Measurements from ENCODE around the gene RNF19B.
"Not testable (repeated sequence)": the region's sequence is repeated elsewhere in the genome, so short reads cannot be mapped to it uniquely, and the experiment has no call there.

The RNF19B gene

GRCh38 chr1:32991819-32992488, 27.3 kb upstream of the RNF19B start:
- DNase-seq = no peak

GRCh38 chr1:32991386-32991785, 26.8 kb upstream of the RNF19B start:
- DNase-seq = no peak

DNA sequence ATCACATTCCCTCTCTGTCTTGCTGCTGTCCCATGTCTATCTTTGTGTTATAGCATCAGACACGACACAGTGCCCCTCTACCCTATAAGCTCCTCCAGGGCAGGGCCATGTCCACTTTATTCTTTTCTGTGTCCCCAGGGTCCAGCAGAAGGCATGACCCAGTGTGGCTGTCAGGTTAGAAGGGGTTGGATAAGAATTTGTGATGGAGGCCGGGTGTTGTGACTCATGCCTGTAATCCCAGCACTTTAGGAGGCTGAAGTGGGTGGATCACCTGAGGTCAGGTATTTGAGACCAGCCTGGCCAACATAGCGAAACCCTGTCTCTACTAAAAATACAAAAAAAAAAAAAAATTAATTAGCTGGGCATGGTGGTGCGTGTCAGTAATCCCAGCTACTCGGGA, 26.3 kb upstream of the RNF19B start:
- no peak for DNase-seq

- DNase-seq = peak; percentile 92
Measured at GRCh38 chr1:32989160-32990050, 24.8 kb upstream of the RNF19B start.

GRCh38 chr1:32988665-32989064, 24.1 kb upstream of the RNF19B start:
- DNase-seq = peak; percentile 55

GRCh38 chr1:32985226-32985625, 20.6 kb upstream of the RNF19B start:
- no peak for DNase-seq

DNA sequence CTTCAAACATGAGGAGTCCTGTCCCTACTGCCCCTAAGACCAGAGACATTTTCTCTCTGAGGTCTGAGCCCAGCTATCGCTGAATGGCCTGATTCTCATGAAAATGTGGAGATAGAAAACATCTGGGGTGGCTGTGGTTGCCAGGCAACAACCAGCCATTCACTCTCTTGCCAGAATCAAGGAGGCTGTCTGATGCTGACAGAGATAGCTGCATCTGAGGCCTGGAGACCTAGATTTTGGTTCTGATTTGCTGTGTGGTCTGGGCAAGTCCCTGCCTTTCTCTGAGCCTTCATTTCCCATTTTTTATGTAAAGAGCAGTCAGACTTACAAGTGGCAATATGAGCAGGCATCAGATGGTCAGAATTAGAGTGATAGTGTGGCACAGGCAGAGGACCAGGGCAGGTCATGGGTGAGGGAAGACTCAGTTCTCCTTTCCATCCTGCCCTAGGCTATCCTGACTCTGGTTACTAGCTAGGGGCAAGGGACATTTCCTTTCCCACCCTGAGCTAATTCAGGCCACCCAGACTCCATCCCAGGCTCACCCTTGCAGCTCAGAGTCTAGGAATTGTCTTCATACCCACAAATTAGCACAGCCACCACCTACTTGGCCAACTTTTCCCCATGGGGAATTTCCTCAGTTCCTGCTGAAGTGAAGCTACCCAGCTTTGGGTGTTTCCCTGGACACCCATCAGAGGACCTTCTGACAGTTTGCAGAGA, 20.0 kb upstream of the RNF19B start:
- peak; percentile 60 for DNase-seq

DNA sequence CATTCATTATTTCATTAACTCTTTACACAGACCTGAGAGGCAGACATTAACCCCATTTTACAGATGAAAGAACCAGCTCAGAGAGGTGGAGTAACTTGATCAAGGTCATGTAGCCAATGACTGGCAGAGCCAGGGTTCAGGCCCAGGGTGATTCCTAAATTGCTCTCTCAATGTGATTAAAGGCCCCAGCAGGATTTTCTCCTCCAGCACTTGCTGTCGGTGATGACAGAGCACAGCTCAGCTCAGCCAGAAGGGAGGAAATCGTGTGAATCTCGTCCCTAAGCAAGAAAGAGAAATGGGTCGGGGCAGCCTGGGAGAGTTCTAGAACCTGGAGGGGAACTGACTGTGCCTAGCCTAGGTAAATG, 19.5 kb upstream of the RNF19B start:
- no peak for DNase-seq

GRCh38 chr1:32983020-32983419, 18.4 kb upstream of the RNF19B start:
- DNase-seq = no peak

DNA sequence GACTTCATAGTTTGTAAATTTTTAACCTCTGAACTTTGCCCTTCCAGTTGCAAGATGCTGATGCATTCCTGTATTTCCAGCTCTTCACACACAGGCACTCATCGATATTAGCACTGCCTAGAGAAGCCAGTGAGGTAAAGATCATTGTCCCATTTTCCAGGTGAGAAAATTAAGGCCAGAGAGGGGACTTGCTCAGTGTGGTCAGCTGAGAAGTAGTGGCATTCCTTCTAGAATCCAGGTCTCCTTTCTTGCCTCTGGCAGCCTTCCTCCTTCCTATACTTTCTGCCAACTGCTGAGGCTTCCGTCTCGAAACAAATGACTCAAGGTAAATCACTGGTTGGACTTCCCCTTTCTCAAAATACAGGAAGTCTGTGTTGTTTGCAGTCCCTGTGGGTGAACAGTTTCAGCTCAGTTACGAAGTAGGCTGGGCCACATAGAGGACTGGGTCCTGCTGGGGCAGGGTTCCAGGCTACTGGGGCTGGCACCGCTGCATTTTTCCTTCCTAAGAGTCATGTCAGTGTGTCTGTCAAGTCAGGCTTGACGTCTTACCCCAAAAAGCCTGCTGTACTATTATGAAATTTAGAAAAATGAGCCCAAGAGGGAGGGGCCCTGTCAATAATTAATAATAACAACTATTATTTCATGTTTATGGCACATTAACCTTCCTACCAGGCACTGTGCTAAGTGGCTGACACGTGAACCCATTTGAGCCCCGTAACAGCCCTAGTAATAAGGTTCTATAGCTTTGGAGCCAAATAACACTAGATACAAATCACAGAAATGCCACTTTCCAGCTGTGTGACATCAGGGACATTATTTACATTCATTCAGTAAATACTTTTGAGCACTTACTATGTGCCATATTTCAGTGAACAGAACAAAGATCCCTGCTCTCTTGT, 16.6 kb upstream of the RNF19B start:
- peak; percentile 68 for DNase-seq

GRCh38 chr1:32980080-32980479, 15.5 kb upstream of the RNF19B start:
- DNase-seq = no peak

GRCh38 chr1:32978854-32979253, 14.2 kb upstream of the RNF19B start:
- no peak for DNase-seq

GRCh38 chr1:32977546-32978087, 13.0 kb upstream of the RNF19B start:
- no peak for DNase-seq

DNA sequence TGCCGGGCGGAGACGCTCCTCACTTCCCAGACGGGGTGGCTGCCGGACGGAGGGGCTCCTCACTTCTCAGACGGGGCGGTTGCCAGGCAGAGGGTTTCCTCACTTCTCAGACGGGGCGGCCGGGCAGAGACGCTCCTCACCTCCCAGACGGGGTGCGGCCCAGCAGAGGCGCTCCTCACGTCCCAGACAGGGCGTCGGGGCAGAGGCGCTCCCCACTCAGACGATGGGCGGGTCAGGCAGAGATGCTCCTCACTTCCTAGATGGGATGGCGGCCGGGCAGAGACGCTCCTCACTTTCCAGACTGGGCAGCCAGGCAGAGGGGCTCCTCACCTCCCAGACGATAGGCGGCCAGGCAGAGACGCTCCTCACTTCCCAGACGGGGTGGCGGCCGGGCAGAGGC, 10.4 kb upstream of the RNF19B start:
- not testable (repeated sequence) for DNase-seq

DNA sequence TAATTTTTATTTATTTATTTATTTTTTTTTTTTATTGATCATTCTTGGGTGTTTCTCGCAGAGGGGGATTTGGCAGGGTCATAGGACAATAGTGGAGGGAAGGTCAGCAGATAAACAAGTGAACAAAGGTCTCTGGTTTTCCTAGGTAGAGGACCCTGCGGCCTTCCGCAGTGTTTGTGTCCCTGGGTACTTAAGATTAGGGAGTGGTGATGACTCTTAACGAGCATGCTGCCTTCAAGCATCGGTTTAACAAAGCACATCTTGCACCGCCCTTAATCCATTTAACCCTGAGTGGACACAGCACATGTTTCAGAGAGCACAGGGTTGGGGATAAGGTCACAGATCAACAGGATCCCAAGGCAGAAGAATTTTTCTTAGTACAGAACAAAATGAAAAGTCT, 8.8 kb upstream of the RNF19B start:
- DNase-seq = not testable (repeated sequence)

- peak; percentile 51 for DNase-seq
Measured at GRCh38 chr1:32972814-32973428, 8.3 kb upstream of the RNF19B start.

GRCh38 chr1:32971576-32971975, 7.0 kb upstream of the RNF19B start:
- DNase-seq = no peak

DNA sequence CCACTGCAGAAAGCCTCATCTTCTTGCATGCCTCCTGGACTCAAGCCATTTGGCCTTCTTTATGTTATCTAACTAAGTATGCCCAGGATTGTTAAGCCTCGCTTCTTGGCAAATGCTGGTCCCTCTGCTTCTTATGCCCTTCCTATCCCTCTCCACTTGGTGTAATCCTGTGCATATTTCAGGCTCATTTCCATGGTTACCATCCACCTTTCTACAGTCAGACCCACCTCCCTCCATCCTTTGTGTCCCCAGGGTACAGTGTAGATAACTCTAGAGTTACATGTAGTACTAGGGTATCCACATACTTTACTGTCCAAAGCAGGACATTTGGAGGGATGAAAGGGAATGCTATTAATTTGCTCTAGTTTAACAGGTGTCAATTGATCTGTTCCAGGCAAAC, 6.5 kb upstream of the RNF19B start:
- no peak for DNase-seq

GRCh38 chr1:32969566-32969965, 5.0 kb upstream of the RNF19B start:
- DNase-seq = no peak

GRCh38 chr1:32967888-32968568, 3.4 kb upstream of the RNF19B start:
- no peak for DNase-seq

DNA sequence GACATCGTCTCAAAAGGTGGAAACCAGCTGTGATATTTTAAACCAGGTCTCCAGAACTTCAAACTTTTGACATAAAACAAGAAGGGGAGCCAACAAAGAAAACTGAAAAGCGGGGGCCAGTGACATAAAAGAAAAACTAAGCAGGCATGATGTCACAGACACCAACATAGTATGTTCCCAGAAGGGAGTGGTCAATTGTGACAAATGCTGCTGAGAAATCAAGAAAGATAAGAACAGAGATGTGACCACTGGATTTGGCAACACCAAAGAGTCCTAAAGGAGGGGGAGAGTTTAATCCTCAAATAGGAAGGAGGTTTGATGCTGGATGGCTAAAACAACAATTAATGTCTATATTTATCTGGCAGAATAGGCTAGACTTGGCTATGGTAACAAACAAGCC, 2.3 kb upstream of the RNF19B start:
- no peak for DNase-seq

All from fibroblast of skin of scalp (primary cell).